ENCODE data around the gene DNAJB5. TPM values are rescaled to one million over a fixed set of nuclear protein-coding genes. Genes with fewer than 3 reads are reported as not detected.
"Not testable (repeated sequence)": the region's sequence is repeated elsewhere in the genome, so short reads cannot be mapped to it uniquely, and the experiment has no call there.

DNAJB5 gene
- total RNA-seq, 2 donors from 2014 or later = 19.8 to 40.1 TPM

- no peaks in the 10 kb centered on the region for H3K36me3 ChIP-seq (ENCODE audit: control insufficient read depth, insufficient read depth, low read length)
- 88% methylated on average over 2 of the region's 2 CpGs; no CpG with 5 or more reads in 1 of the 2 experiments for WGBS, 2 experiments (ENCODE audit: insufficient coverage in 1 of 2, insufficient read length in 1 of 2)
- H3K27me3 ChIP-seq (ENCODE audit: control insufficient read depth, insufficient read depth, low read length, poor library complexity, severe bottlenecking) = peaks cover 26% of the 10 kb centered on the region
- H3K27me3 Mint-ChIP-seq (ENCODE audit: insufficient read depth) = peaks cover 44% of the 10 kb centered on the region
- H3K27ac Mint-ChIP-seq = no peak overlapping the region
- H3K4me3 Mint-ChIP-seq = no peak overlapping the region
- no peaks in the 10 kb centered on the region for H3K9me3 ChIP-seq (ENCODE audit: control insufficient read depth, low read length)
- no peaks in the 10 kb centered on the region for H3K4me1 ChIP-seq (ENCODE audit: control insufficient read depth, insufficient read depth, low read length)
- H3K4me3 ChIP-seq (ENCODE audit: low read length) = no peak overlapping the region
- H3K9me3 Mint-ChIP-seq = no peaks in the 10 kb centered on the region
- peaks cover 3% of the 10 kb centered on the region for H3K4me1 Mint-ChIP-seq
- no peak for DNase-seq
- H3K27ac ChIP-seq (ENCODE audit: low read depth, low read length) = no peak overlapping the region
- no peak for TF ChIP-seq CTCF (conservative IDR thresholded peaks at IDR 0.05)
- no peaks in the 10 kb centered on the region for H3K36me3 Mint-ChIP-seq (ENCODE audit: low read depth)
- H3K9ac ChIP-seq (ENCODE audit: extremely low read depth, low read length, poor library complexity, severe bottlenecking) = no peak overlapping the region
Measured at GRCh38 chr9:34954225-34954624, 35.3 kb upstream of the DNAJB5 start.

GRCh38 chr9:34956066-34956465 is 33.5 kb upstream of the DNAJB5 start:
- H3K27me3 ChIP-seq (ENCODE audit: control insufficient read depth, insufficient read depth, low read length, poor library complexity, severe bottlenecking) = peaks cover 35% of the 10 kb centered on the region
- not testable (repeated sequence) for H3K4me3 Mint-ChIP-seq
- 91 to 100% methylated on average over 1 to 7 of the region's 7 CpGs for WGBS, 2 experiments (ENCODE audit: insufficient coverage in 1 of 2, insufficient read length in 1 of 2)

GRCh38 chr9:34956648-34957047 is 32.9 kb upstream of the DNAJB5 start:
- Histone ChIP-seq H3K27ac (ENCODE audit: low read depth, low read length) (no peak overlapping the region), H3K36me3 (ENCODE audit: control insufficient read depth, insufficient read depth, low read length) (no peaks in the 10 kb centered on the region), H3K4me1 (ENCODE audit: control insufficient read depth, insufficient read depth, low read length) (peaks cover 2% of the 10 kb centered on the region), H3K27me3 (ENCODE audit: control insufficient read depth, insufficient read depth, low read length, poor library complexity, severe bottlenecking) (peaks cover 35% of the 10 kb centered on the region), H3K9ac (ENCODE audit: extremely low read depth, low read length, poor library complexity, severe bottlenecking) (no peak overlapping the region), H3K9me3 (ENCODE audit: control insufficient read depth, low read length) (no peaks in the 10 kb centered on the region), H3K4me3 (ENCODE audit: low read length) (no peak overlapping the region)
- H3K27ac Mint-ChIP-seq = no peak overlapping the region
- no peaks in the 10 kb centered on the region for H3K36me3 Mint-ChIP-seq (ENCODE audit: low read depth)
- no peaks in the 10 kb centered on the region for H3K9me3 Mint-ChIP-seq
- H3K4me3 Mint-ChIP-seq = no peak overlapping the region
- no peak for DNase-seq
- peaks cover 58% of the 10 kb centered on the region for H3K27me3 Mint-ChIP-seq (ENCODE audit: insufficient read depth)
- no peak for TF ChIP-seq CTCF (conservative IDR thresholded peaks at IDR 0.05)
- H3K4me1 Mint-ChIP-seq = peaks cover 7% of the 10 kb centered on the region
- 87 to 97% methylated on average over 3 to 4 of the region's 4 CpGs for WGBS, 2 experiments (ENCODE audit: insufficient coverage in 1 of 2, insufficient read length in 1 of 2)

More at GRCh38 chr9:34956066-34956465, 33.5 kb upstream of the DNAJB5 start:
- H3K36me3 ChIP-seq (ENCODE audit: control insufficient read depth, insufficient read depth, low read length); H3K4me1 ChIP-seq (ENCODE audit: control insufficient read depth, insufficient read depth, low read length); H3K9ac ChIP-seq (ENCODE audit: extremely low read depth, low read length, poor library complexity, severe bottlenecking); H3K36me3 Mint-ChIP-seq (ENCODE audit: low read depth); H3K4me1 Mint-ChIP-seq; H3K4me3 ChIP-seq (ENCODE audit: low read length); DNase-seq; H3K9me3 ChIP-seq (ENCODE audit: control insufficient read depth, low read length); H3K9me3 Mint-ChIP-seq; H3K27ac Mint-ChIP-seq; H3K27ac ChIP-seq (ENCODE audit: low read depth, low read length): not testable (repeated sequence)
- H3K27me3 Mint-ChIP-seq (ENCODE audit: insufficient read depth) = peaks cover 58% of the 10 kb centered on the region

Data from endodermal cell (in vitro differentiated cells).